ENCODE data around the gene OBSCN.
A peak's percentile ranks its signal among the peaks of the same experiment; 100 is the strongest.

OBSCN gene

GRCh38 chr1:228274452-228275178 lies 66.8 kb downstream of the OBSCN start:
- no peaks in the 10 kb centered on the region for H3K9me3 ChIP-seq (ENCODE audit: insufficient read depth, low read depth, low read length)
- no peak overlapping the region for H2AFZ ChIP-seq (ENCODE audit: low read length)
- H4K20me1 ChIP-seq (ENCODE audit: insufficient read depth, low read length, poor library complexity, severe bottlenecking): no peaks in the 10 kb centered on the region
- no peak overlapping the region for H3K4me3 ChIP-seq (ENCODE audit: low read length, poor library complexity, severe bottlenecking)
- H3K27me3 ChIP-seq (ENCODE audit: insufficient read depth, low read length, poor library complexity, severe bottlenecking): no peaks in the 10 kb centered on the region
- no peaks in the 10 kb centered on the region for H3K4me1 ChIP-seq (ENCODE audit: insufficient read depth, low read length, poor library complexity, severe bottlenecking)
- H3K9me2 ChIP-seq (replicated peaks; ENCODE audit: low read depth, low read length): no peaks in the 10 kb centered on the region
- no peak overlapping the region for H3K9ac ChIP-seq (ENCODE audit: low read depth, low read length, poor library complexity, severe bottlenecking)
- TF ChIP-seq EZH2phosphoT487 (IDR thresholded peaks at IDR 0.05; ENCODE audit: borderline replicate concordance) (no peak), CTCF (conservative IDR thresholded peaks at IDR 0.05; ENCODE audit: low read length) (no peak)
- no peaks in the 10 kb centered on the region for H3K36me3 ChIP-seq (ENCODE audit: insufficient read depth, low read length)
- no peak overlapping the region for H3K4me2 ChIP-seq (ENCODE audit: low read depth, low read length, poor library complexity, severe bottlenecking)
- no peaks in the 10 kb centered on the region for H3F3A ChIP-seq (ENCODE audit: low read depth)
- H3K79me2 ChIP-seq (ENCODE audit: insufficient read depth, low read length): no peaks in the 10 kb centered on the region

GRCh38 chr1:228275179-228275429 lies 67.3 kb downstream of the OBSCN start:
- Histone ChIP-seq H4K20me1 (ENCODE audit: insufficient read depth, low read length, poor library complexity, severe bottlenecking) (no peaks in the 10 kb centered on the region), H3F3A (ENCODE audit: low read depth) (no peaks in the 10 kb centered on the region), H3K9me2 (replicated peaks; ENCODE audit: low read depth, low read length) (no peaks in the 10 kb centered on the region), H3K79me2 (ENCODE audit: insufficient read depth, low read length) (no peaks in the 10 kb centered on the region), H3K4me3 (ENCODE audit: low read length, poor library complexity, severe bottlenecking) (peak overlapping the region; percentile 69), H3K36me3 (ENCODE audit: insufficient read depth, low read length) (no peaks in the 10 kb centered on the region), H3K9me3 (ENCODE audit: insufficient read depth, low read depth, low read length) (no peaks in the 10 kb centered on the region), H2AFZ (ENCODE audit: low read length) (0 out of 2 replicates have a peak overlapping the region, but pooled peaks have one; percentile 83), H3K4me2 (ENCODE audit: low read depth, low read length, poor library complexity, severe bottlenecking) (peak overlapping the region; percentile 74), H3K4me1 (ENCODE audit: insufficient read depth, low read length, poor library complexity, severe bottlenecking) (no peaks in the 10 kb centered on the region), H3K9ac (ENCODE audit: low read depth, low read length, poor library complexity, severe bottlenecking) (peak overlapping the region; percentile 52), H3K27me3 (ENCODE audit: insufficient read depth, low read length, poor library complexity, severe bottlenecking) (no peaks in the 10 kb centered on the region)
- TF ChIP-seq EZH2phosphoT487 (IDR thresholded peaks at IDR 0.05; ENCODE audit: borderline replicate concordance) (no peak), CTCF (conservative IDR thresholded peaks at IDR 0.05; ENCODE audit: low read length) (no peak)

GRCh38 chr1:228275430-228276173 lies 67.8 kb downstream of the OBSCN start:
- H2AFZ ChIP-seq (ENCODE audit: low read length): peak overlapping the region; percentile 83; the same call in 1 of the 2 replicates
- H3K9ac ChIP-seq (ENCODE audit: low read depth, low read length, poor library complexity, severe bottlenecking): peak overlapping the region; percentile 52
- no peaks in the 10 kb centered on the region for H3K9me3 ChIP-seq (ENCODE audit: insufficient read depth, low read depth, low read length)
- no peaks in the 10 kb centered on the region for H3K79me2 ChIP-seq (ENCODE audit: insufficient read depth, low read length)
- no peaks in the 10 kb centered on the region for H3K4me1 ChIP-seq (ENCODE audit: insufficient read depth, low read length, poor library complexity, severe bottlenecking)
- peak overlapping the region; percentile 74 for H3K4me2 ChIP-seq (ENCODE audit: low read depth, low read length, poor library complexity, severe bottlenecking)
- no peaks in the 10 kb centered on the region for H3K27me3 ChIP-seq (ENCODE audit: insufficient read depth, low read length, poor library complexity, severe bottlenecking)
- H3F3A ChIP-seq (ENCODE audit: low read depth): no peaks in the 10 kb centered on the region
- H4K20me1 ChIP-seq (ENCODE audit: insufficient read depth, low read length, poor library complexity, severe bottlenecking): no peaks in the 10 kb centered on the region
- TF ChIP-seq CTCF (conservative IDR thresholded peaks at IDR 0.05; ENCODE audit: low read length) (no peak), EZH2phosphoT487 (IDR thresholded peaks at IDR 0.05; ENCODE audit: borderline replicate concordance) (no peak)
- peak overlapping the region; percentile 69 for H3K4me3 ChIP-seq (ENCODE audit: low read length, poor library complexity, severe bottlenecking)
- H3K36me3 ChIP-seq (ENCODE audit: insufficient read depth, low read length): no peaks in the 10 kb centered on the region
- H3K9me2 ChIP-seq (replicated peaks; ENCODE audit: low read depth, low read length): no peaks in the 10 kb centered on the region
